ENCODE results near the gene KRT8. TPM values are rescaled to one million over a fixed set of nuclear protein-coding genes. Genes with fewer than 3 reads are reported as not detected.

Gene KRT8
- total RNA-seq, 1 donor from 2014 or later = 11.9 TPM

Other genes starting within 250 kb of the KRT8 start
- gene KRT1, start 224.7 kb downstream of the KRT8 start, total RNA-seq = not detected in 2 replicates
- gene KRT77, start 201.6 kb downstream of the KRT8 start, total RNA-seq = not detected in 2 replicates
- gene KRT76, start 127.7 kb downstream of the KRT8 start, total RNA-seq = not detected in 2 replicates
- gene KRT3, start 109.0 kb downstream of the KRT8 start, total RNA-seq = not detected in 2 replicates
- gene KRT4, start 91.0 kb downstream of the KRT8 start, total RNA-seq = not detected in 2 replicates
- not detected in 2 replicates for gene KRT79, start 70.8 kb downstream of the KRT8 start, total RNA-seq
- not detected in 2 replicates for gene KRT78, start 56.1 kb downstream of the KRT8 start, total RNA-seq
- gene KRT18, start 44.0 kb upstream of the KRT8 start, total RNA-seq = 257 and 322 TPM in 2 replicates
- 1,240 and 1,351 TPM in 2 replicates for gene EIF4B, start 101.4 kb upstream of the KRT8 start, total RNA-seq
- 56.2 and 56.5 TPM in 2 replicates for gene TNS2, start 145.0 kb upstream of the KRT8 start, total RNA-seq
- 13.1 and 16.5 TPM in 2 replicates for gene SPRYD3, start 174.3 kb upstream of the KRT8 start, total RNA-seq
- gene IGFBP6, start 192.6 kb upstream of the KRT8 start, total RNA-seq = 4.9 and 7.0 TPM in 2 replicates
- not detected in 2 replicates for gene SOAT2, start 198.4 kb upstream of the KRT8 start, total RNA-seq

Data from dermis blood vessel endothelial cell (primary cell).